HG03342 (cell line): ENCODE data around the gene NRN1.
"Not testable (repeated sequence)": the region's sequence is repeated elsewhere in the genome, so short reads cannot be mapped to it uniquely, and the experiment has no call there.

Source experiments
- ATAC-seq: cut with Tn5 transposase; IDR thresholded peaks from one replicate; pipeline ENCODE4 v1.9.1; 2021; ENCODE audit warnings: mild to moderate bottlenecking, moderate library complexity; ENCODE audit not compliant: unreplicated experiment

The NRN1 gene

DNA sequence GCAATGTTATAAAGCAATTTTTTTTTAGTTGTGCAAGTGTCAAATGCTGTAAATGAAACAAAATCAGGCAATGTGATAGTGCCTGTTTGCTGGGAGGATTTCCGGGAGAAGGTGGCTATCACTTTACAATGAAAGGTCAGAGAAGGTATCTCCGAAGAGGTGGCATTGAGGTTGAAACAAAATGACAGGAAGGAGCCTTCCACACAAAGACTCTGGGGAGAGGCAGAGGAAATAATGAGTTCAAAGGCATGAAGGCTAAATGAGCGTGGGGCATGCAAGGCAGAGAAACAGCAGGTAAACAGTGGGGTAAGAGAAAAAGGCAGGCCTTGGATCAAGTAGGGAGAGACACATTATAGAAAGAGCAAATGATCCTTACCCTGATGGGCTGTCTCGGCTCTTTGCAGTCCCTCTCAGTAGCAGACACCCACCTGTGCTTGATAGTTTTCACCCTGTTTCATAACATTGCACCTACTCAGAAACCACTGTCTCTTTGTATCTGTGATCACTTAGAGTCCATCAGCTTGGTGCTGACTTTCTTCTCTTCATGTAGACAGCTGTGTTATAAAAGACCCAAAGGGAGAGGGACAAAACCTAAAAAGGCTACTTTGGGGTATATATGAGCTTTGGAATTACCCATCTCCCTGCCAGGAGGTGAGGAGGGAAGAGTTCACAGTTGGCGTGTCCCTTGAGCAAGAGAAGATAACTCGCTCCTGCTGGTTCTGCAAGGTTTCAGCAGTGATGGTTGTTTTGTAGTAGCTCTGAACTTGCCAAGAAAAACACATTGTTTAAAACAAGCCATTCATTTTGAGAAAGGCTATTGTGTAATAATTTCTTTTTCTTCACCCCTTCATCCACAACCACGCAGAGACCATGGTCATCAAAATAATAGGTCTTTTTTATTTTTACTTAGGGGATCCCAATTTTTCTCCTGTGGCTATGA, 22.3 kb downstream of the NRN1 start:
- ATAC-seq = no peak

GRCh38 chr6:5981126-5982026, 25.3 kb downstream of the NRN1 start:
- no peak for ATAC-seq

GRCh38 chr6:5979650-5980420, 26.9 kb downstream of the NRN1 start:
- ATAC-seq = no peak

DNA sequence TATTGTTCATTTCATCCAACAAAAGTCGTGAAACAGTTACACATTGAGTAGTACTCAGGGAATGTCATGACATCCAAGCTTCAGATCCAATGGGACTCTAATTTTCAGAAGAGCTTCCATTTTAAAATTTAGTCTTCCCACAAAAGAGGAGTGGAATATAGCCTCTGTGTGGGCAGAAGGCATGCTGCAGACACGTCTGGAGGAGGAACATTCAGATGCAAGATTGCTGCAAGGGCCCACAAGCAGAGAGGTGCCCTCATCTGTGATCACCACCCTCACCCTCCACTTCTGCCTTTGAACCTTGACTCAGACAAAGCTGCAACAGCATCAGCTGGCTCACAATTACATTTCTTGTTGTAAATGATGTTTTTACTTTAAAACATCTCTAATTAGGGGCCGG, 29.9 kb downstream of the NRN1 start:
- no peak for ATAC-seq

DNA sequence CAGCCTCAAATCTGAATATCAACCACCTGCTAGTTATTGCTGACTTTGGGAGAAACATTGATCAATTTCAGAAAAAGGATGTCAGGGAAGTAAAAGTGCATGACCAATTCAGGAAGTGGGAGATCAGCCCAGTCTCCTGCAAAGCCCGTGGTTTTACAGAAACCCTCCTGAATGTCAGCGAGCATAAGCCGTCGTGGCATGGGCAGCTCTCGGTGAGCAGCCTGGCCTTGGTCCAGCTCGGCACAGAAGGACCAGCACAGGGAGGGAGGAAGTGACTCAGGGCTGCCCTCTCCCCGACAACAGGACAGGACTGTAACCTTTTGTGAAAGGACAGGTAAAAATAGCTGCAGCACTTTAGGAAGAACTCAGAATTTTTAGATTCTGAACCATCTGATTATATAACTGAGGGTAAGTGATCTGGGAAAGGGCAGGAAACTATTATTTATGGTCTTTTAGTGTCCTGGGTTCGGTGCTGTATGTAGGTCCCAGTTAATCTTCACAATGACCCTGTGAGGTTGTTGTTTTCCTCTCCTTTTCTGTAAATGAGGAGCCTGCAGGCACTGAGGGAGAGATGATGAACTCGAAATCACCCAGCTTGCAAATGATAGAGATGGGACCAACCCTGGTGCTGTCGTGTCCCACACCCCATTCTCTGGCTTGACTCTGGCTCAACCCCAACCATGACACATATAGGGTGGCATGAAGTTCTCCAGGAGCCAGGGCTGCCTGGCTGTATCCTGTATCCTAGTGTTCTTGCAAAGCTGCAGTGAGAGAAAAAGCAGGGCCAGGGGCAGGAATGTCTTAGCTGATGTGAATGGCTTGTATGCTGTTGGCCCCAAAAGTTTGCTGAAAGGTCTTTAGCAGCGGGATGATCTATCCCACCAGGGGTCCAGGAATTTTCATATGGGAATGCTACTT, 37.6 kb downstream of the NRN1 start:
- no peak for ATAC-seq

- ATAC-seq = not testable (repeated sequence)
These were observed 38.7 kb downstream of the NRN1 start for GRCh38 chr6:5968036-5968435.

DNA sequence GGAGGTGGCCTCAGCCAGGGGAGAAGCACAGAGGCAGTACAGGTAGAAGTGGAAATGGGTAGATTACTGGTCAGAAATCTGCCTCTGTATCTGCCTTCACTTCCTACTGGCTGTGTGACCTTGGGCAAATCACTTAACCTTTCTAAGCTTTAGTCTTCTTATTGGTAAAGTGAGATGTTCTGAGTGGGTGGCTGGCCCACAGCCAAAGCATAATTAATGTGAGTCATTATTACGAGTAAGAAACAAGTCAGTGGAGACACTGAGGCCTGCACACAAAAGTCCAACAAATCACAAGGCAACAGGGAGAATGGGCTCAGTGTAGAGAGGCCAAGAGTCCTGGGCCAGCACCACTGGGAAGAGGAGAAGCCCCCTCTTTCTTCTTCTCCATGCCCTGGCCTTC, 39.1 kb downstream of the NRN1 start:
- no peak for ATAC-seq

DNA sequence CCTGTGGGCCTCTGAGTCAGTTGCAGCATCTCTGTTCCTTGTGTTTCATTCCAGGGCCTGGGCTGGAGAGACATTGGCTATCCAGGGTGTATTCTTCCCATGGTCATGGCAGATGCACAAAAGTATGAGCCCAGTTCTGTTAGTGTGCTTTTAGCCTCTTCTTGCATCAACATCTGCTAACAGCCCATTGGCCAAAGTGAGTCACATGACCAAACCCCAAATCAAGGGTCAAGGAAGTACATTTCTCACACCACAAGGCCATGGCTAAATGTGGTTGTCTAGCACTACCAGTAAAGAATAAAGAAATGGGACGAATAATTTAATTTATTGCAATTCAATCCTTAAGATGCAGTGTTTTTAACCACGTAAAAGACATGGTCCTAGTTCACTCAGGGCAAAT, 43.9 kb downstream of the NRN1 start:
- no peak for ATAC-seq

GRCh38 chr6:5961836-5962235, 44.9 kb downstream of the NRN1 start:
- no peak for ATAC-seq

- no peak for ATAC-seq
These were observed 46.3 kb downstream of the NRN1 start for GRCh38 chr6:5960456-5960855.

DNA sequence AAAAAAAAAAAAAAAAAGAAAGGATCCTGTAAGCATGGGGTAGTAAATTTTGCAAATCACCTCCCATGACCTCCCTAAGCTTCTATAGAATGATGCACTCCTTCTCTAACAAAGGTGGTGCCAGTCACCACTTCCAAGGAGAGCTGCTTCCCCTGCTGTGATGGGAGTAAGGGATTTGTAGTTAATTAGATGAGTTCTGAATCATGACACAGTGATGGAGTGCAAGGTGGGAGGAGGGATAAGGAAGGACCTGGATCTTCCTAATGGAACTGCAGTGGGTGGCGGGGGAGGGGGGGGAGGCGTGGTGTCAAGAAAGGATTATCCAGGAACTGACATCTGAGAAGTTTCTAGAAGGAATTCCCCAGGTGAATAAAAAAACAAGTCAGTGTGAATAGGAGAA, 47.8 kb downstream of the NRN1 start:
- ATAC-seq = no peak

DNA sequence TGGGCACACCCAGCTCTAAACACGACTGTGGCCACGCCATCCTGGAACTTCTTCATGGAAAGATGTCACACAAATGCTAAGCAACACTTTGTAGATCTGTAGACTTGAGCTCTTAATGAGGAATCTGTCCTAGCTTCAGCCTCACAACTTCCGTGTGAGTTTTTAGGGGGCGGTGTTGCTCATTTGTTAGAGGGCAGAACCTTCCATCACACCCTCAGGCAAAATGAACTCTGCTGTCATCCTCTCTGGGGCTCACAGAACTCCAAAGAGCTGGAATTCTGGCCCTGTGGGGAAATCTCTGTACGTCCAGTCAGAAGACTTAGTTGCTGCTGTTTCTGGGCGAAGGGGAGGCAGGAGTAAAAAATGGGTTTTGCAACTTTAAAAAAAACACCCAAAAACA, 49.8 kb downstream of the NRN1 start:
- ATAC-seq = no peak

DNA sequence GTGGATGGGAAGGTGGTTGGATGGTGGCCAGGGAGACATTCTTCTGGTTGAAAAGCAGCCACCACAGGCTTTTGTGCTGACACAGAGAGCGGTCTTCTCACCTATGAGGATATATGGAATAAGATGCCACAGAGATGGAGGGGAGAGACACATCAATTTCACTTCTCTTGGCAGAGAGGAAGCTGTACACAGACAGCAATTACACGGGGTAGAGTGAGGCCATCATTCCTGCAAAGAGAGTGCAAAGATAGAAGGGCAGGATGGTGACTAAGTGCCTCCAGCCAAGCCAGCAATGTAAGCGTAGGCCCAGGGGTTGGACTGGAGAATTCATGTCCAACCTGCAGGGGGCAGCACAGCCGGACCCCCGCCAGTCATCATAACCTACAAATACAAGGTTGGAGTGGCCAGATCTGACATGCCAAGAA, 56.4 kb downstream of the NRN1 start:
- no peak for ATAC-seq
